Measurements from ENCODE around the gene KRT20. TPM values are rescaled to one million over a fixed set of nuclear protein-coding genes. Genes with fewer than 3 reads are reported as not detected.

KRT20 gene
- total and polyA plus RNA-seq, 4 donors: not detected

- Histone ChIP-seq H3K4me3 (ENCODE audit: low read depth in 1 of 3, low read length in 3 of 3) (no peak overlapping the region), H3K9ac (ENCODE audit: low read depth in 1 of 2, low read length in 2 of 2) (no peak overlapping the region), H3K27ac (ENCODE audit: low read depth in 1 of 2, low read length in 2 of 2) (no peak overlapping the region), H3K27me3 (ENCODE audit: control insufficient read depth in 4 of 4, insufficient read depth in 4 of 4, low read length in 3 of 4) (peaks cover 0 to 2% (median 0%) of the 10 kb centered on the region in 4 donors), H3K4me1 (ENCODE audit: control insufficient read depth in 4 of 4, insufficient read depth in 4 of 4, low read length in 3 of 4) (peaks cover 0 to 2% (median 0%) of the 10 kb centered on the region in 4 donors), H3K9me3 (ENCODE audit: control insufficient read depth in 4 of 4, low read length in 3 of 4) (no peaks in the 10 kb centered on the region), H3K36me3 (ENCODE audit: control insufficient read depth in 4 of 4, insufficient read depth in 3 of 4, low read depth in 1 of 4, low read length in 3 of 4) (no peaks in the 10 kb centered on the region)
- WGBS: 83% methylated on average over 4 of the region's 4 CpGs
- TF ChIP-seq YY1 (IDR thresholded peaks at IDR 0.05) (no peak), HNF4G (IDR thresholded peaks at IDR 0.05) (no peak), FOXA2 (IDR thresholded peaks at IDR 0.05) (no peak), CTCF (IDR thresholded peaks at IDR 0.05; ENCODE audit: low read depth, low read length, missing input control) (no peak), NR2F2 (IDR thresholded peaks at IDR 0.05) (no peak), EGR1 (IDR thresholded peaks at IDR 0.05; ENCODE audit: low read depth in 2 of 2) (no peak), GABPA (IDR thresholded peaks at IDR 0.05 in 1 of 2, conservative IDR thresholded peaks at IDR 0.05 in 1 of 2) (no peak), ATF3 (IDR thresholded peaks at IDR 0.05) (no peak), TAF1 (conservative IDR thresholded peaks at IDR 0.05) (no peak)
- no peak for DNase-seq (ENCODE audit: low spot score)
These were observed 21.6 kb upstream of the KRT20 start for GRCh38 chr17:40906613-40907012.

GRCh38 chr17:40905370-40905769, 20.3 kb upstream of the KRT20 start:
- Histone ChIP-seq H3K36me3 (ENCODE audit: control insufficient read depth in 4 of 4, insufficient read depth in 3 of 4, low read depth in 1 of 4, low read length in 3 of 4) (no peaks in the 10 kb centered on the region), H3K4me1 (ENCODE audit: control insufficient read depth in 4 of 4, insufficient read depth in 4 of 4, low read length in 3 of 4) (peaks cover 0 to 2% (median 0%) of the 10 kb centered on the region in 4 donors), H3K9me3 (ENCODE audit: control insufficient read depth in 4 of 4, low read length in 3 of 4) (no peaks in the 10 kb centered on the region), H3K27me3 (ENCODE audit: control insufficient read depth in 4 of 4, insufficient read depth in 4 of 4, low read length in 3 of 4) (peaks cover 0 to 3% (median 1%) of the 10 kb centered on the region in 4 donors), H3K27ac (ENCODE audit: low read depth in 1 of 2, low read length in 2 of 2) (no peak overlapping the region), H3K4me3 (ENCODE audit: low read depth in 1 of 3, low read length in 3 of 3) (no peak overlapping the region), H3K9ac (ENCODE audit: low read depth in 1 of 2, low read length in 2 of 2) (no peak overlapping the region)
- no peak for TF ChIP-seq FOXA2 (IDR thresholded peaks at IDR 0.05)
- no peak for TF ChIP-seq RXRA (IDR thresholded peaks at IDR 0.05)
- TF ChIP-seq EGR1 (IDR thresholded peaks at IDR 0.05; ENCODE audit: low read depth in 2 of 2): no peak
- no peak for TF ChIP-seq YY1 (IDR thresholded peaks at IDR 0.05)
- DNase-seq (ENCODE audit: low spot score): no peak
- 92% methylated on average over 5 of the region's 5 CpGs for WGBS

- Histone ChIP-seq H3K9me3 (ENCODE audit: control insufficient read depth in 4 of 4, low read length in 3 of 4) (no peaks in the 10 kb centered on the region), H3K36me3 (ENCODE audit: control insufficient read depth in 4 of 4, insufficient read depth in 3 of 4, low read depth in 1 of 4, low read length in 3 of 4) (no peaks in the 10 kb centered on the region), H3K9ac (ENCODE audit: low read depth in 1 of 2, low read length in 2 of 2) (no peak overlapping the region), H3K27me3 (ENCODE audit: control insufficient read depth in 4 of 4, insufficient read depth in 4 of 4, low read length in 3 of 4) (peaks cover 0 to 6% (median 2%) of the 10 kb centered on the region in 4 donors), H3K4me3 (ENCODE audit: low read depth in 1 of 3, low read length in 3 of 3) (no peak overlapping the region), H3K27ac (ENCODE audit: low read depth in 1 of 2, low read length in 2 of 2) (no peak overlapping the region), H3K4me1 (ENCODE audit: control insufficient read depth in 4 of 4, insufficient read depth in 4 of 4, low read length in 3 of 4) (peaks cover 0 to 2% (median 0%) of the 10 kb centered on the region in 4 donors)
- WGBS: 58% methylated on average over 12 of the region's 12 CpGs
- no peak for DNase-seq (ENCODE audit: low spot score)
- TF ChIP-seq JUND (IDR thresholded peaks at IDR 0.05) (peak in 1 of 2 donors; percentile 53), NR2F2 (IDR thresholded peaks at IDR 0.05) (no peak)
These were observed 18.2 kb upstream of the KRT20 start for GRCh38 chr17:40903129-40903847.
